Epithelial cell of esophagus (primary cell): ENCODE data around the gene PPP1R2C.
A peak's percentile ranks its signal among the peaks of the same experiment; 100 is the strongest.

Experiments
- DNase-seq: peaks from one replicate; pipeline ENCODE4 v3.0.0; 2010; ENCODE audit warnings: low read depth
- H3K4me3 ChIP-seq: 2 replicates; pipeline ENCODE4 v1.5.1; 2011; ENCODE audit warnings: mild to moderate bottlenecking, low read length, control low read depth
- CTCF ChIP-seq: IDR thresholded peaks from 2 replicates; pipeline ENCODE4 v1.5.1; 2011; ENCODE audit warnings: low read depth, mild to moderate bottlenecking, low read length, control low read depth, inconsistent platforms; ENCODE audit not compliant: insufficient read depth; ENCODE audit errors: missing control alignments

Gene PPP1R2C

GRCh38 chrX:42809569-42809968, 31.6 kb upstream of the PPP1R2C start:
- no peak for DNase-seq
- TF ChIP-seq CTCF: no peak
- no peak overlapping the region for H3K4me3 ChIP-seq

GRCh38 chrX:42807393-42807792, 29.4 kb upstream of the PPP1R2C start:
- H3K4me3 ChIP-seq: no peak overlapping the region
- no peak for DNase-seq
- TF ChIP-seq CTCF: no peak

GRCh38 chrX:42804524-42804923, 26.6 kb upstream of the PPP1R2C start:
- DNase-seq: no peak
- no peak overlapping the region for H3K4me3 ChIP-seq
- no peak for TF ChIP-seq CTCF

GRCh38 chrX:42803320-42803719, 25.4 kb upstream of the PPP1R2C start:
- peak; percentile 59 for DNase-seq
- TF ChIP-seq CTCF: no peak
- H3K4me3 ChIP-seq: no peak overlapping the region

GRCh38 chrX:42797651-42798269, 19.8 kb upstream of the PPP1R2C start:
- peak; percentile 2 for DNase-seq
- H3K4me3 ChIP-seq: no peak overlapping the region
- no peak for TF ChIP-seq CTCF

- DNase-seq: peak; percentile 0
- TF ChIP-seq CTCF: no peak
- no peak overlapping the region for H3K4me3 ChIP-seq
These were observed 5.5 kb upstream of the PPP1R2C start for GRCh38 chrX:42783451-42783850.

- TF ChIP-seq CTCF: no peak
- no peak overlapping the region for H3K4me3 ChIP-seq
- DNase-seq: no peak
These were observed 1.8 kb downstream of the PPP1R2C start for GRCh38 chrX:42776195-42776594.
